Epithelial cell of proximal tubule (primary cell): ENCODE results near the gene ZNF408. TPM values are rescaled to one million over a fixed set of nuclear protein-coding genes. Genes with fewer than 3 reads are reported as not detected.

Experiments
- DNase-seq: peaks from one replicate; pipeline ENCODE4 v3.0.0-alpha.2; 2011; ENCODE audit warnings: low read depth
- H3K4me3 ChIP-seq: 2 replicates; pipeline ENCODE4 v1.5.1; 2011; ENCODE audit warnings: low read depth, mild to moderate bottlenecking, low read length
- total RNA-seq: library from RNA; depleted of rRNA; stranded (reverse); fragments of >200 nt; gene quantifications from 2 replicates; pipeline ENCODE4 v1.2.3, GENCODE V29; 2015
- TF ChIP-seq, protein P1 (sequence below): conservative IDR thresholded peaks from 2 replicates; pipeline ENCODE4 v1.5.1; 2012; ENCODE audit warnings: low read depth, mild to moderate bottlenecking, low read length

Gene ZNF408
- total RNA-seq, 1 donor from 2014 or later = 12.5 TPM

DNA sequence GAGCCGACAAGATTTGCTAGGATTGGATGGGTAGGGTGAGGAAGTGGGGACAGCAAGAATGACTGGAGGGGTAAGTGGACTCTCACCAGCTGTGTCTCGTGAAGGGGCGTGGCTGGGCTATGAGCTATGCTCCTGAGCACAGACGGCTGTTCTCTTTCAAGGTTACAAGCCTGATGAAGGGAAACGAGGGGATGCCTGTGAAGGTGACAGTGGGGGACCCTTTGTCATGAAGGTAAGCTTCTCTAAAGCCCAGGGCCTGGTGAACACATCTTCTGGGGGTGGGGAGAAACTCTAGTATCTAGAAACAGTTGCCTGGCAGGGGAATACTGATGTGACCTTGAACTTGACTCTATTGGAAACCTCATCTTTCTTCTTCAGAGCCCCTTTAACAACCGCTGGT lies 38.1 kb downstream of the ZNF408 start:
- H3K4me3 ChIP-seq = no peak overlapping the region
- TF ChIP-seq, protein P1, sequence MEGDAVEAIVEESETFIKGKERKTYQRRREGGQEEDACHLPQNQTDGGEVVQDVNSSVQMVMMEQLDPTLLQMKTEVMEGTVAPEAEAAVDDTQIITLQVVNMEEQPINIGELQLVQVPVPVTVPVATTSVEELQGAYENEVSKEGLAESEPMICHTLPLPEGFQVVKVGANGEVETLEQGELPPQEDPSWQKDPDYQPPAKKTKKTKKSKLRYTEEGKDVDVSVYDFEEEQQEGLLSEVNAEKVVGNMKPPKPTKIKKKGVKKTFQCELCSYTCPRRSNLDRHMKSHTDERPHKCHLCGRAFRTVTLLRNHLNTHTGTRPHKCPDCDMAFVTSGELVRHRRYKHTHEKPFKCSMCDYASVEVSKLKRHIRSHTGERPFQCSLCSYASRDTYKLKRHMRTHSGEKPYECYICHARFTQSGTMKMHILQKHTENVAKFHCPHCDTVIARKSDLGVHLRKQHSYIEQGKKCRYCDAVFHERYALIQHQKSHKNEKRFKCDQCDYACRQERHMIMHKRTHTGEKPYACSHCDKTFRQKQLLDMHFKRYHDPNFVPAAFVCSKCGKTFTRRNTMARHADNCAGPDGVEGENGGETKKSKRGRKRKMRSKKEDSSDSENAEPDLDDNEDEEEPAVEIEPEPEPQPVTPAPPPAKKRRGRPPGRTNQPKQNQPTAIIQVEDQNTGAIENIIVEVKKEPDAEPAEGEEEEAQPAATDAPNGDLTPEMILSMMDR = no peak
- no peak for DNase-seq

DNA sequence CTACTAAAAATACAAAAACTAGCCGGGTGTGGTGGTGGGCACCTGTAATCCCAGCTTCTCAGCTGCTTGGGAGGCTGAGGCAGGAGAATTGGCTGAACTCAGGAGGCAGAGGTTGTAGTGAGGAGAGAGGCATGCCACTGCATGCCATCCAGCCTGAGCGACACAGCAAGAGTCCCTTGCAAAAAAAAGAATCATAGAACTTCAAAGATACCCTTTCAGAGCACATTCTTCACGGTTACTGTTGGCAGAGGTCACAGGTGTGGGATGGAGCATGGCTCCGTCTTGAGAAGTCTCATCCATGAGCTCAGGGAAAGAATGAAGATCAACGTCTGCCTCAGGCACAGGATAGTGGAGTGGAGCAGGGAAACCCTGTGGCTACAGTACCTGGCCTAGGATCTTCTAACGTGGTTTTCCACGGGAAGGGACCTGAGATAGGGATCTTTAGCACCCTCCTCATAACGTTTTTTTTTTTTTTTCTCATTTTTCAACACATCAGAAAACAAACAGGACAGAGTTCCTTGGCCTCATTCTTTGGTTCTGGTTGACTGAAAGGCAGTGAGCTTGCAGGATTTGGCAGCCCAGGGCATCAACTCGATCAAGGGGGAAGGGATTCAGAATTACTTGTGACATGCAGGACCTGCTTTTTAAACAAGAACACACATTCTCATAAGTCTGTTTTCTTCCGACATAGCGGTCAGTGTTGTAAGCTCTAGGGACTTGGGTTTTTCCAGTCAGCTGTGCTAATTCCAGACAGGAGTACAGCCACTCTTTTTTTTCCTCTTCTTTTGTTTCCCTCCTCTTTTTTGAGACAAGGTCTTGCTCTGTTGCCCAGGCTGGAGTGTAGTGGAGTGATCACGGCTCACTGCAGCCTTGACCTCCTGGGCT lies 41.0 kb downstream of the ZNF408 start:
- peak; percentile 27 for DNase-seq
- TF ChIP-seq, protein P1 = no peak
- H3K4me3 ChIP-seq = no peak overlapping the region

DNA sequence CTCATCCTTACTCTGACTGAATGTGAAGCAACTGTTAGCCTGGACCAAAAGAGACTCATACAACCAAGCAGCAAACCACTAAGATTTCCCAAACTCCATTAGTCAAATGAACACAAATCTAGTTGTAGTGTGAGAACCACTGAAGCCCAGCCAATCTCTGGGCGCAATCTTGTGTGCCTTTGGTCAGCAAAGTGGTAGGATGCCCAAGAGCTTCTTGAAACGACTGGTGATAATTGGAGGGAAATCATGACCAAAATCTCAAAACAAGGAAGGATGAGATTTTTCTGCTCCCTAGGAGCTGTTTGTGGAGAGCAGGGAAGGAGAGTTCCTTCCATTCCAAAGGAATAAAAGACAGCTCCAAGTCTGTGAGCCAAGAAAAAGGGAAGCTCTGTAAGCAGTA lies 42.2 kb downstream of the ZNF408 start:
- H3K4me3 ChIP-seq = no peak overlapping the region
- no peak for DNase-seq
- TF ChIP-seq, protein P1 = no peak

DNA sequence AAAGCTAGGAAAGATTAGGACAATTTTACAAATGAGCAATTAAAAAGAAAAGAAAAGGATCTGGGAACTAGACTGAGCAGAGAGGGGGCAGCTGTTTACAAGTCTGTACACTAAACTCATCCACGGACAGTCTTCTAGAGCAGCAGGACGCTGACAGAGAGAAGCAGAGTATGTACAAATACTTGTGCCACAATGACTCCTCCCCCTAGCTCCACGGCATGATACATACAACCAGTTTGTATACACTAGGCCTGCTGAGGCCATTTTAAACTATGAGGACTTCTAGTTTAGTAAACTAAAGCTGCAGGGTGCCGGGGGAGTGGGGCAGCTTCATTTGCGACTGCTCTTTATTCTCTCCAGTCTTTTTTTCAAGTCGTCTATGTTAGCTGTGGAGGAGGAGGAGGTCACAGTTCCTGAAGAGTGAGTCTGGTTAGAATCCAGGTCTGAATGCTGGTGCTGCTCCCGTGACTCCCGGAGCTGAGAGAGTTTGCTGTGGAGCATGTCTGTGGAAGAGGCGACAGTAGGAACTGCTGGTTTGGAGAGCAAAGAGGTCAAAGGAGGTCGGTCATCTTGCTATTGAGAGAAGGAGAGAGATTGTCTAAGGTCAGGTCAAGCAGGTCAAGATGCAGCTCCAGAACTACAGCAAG lies 43.0 kb downstream of the ZNF408 start:
- H3K4me3 ChIP-seq = no peak overlapping the region
- TF ChIP-seq, protein P1 = no peak
- no peak for DNase-seq

DNA sequence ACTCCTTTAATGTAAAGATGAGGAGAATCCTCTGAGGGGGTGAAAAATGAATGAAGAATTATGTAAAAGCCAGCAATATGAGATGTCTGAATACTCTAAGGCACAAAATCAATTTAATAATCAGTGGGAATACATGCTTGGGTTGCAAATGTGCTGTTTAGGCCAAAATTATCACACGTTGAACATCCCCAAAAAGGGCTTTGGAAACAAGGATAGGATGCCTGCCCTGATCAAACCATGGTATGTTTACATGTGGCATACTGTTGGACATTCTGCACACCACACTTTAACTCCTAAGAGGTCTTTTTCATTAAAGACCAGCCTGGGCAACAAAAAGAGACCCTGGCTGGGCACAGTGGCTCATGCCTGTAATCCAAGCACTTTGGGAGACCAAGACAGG lies 44.5 kb downstream of the ZNF408 start:
- no peak for DNase-seq
- H3K4me3 ChIP-seq = no peak overlapping the region
- TF ChIP-seq, protein P1 = no peak

DNA sequence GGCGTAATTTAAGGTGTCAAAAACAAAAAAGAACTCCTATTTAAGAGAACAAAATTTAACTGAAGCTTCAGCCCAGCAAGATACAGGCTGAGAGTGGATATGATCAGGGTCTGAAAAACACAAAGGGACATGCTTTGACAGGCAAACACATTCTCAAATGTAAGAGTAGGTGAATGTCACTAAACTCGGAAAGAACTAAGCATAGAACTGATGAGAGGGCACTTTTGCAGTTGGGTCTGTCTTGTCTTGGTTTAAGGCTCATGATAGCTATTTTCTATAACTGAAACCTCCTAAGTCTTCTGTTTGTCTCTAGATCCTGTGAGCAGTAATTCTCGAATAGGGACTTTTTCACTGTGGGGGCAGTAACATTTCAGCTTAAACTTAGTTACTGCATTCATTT lies 45.2 kb downstream of the ZNF408 start:
- TF ChIP-seq, protein P1 = no peak
- no peak for DNase-seq
- H3K4me3 ChIP-seq = no peak overlapping the region
